IPS-NIHi11 (cell line): ENCODE results near the gene PRKN.
A peak's percentile ranks its signal among the peaks of the same experiment; 100 is the strongest.

Experiments used
- DNase-seq: peaks from one replicate; pipeline ENCODE4 v3.0.0; 2012; ENCODE audit warnings: mixed read lengths, low spot score

The PRKN gene

GRCh38 chr6:162727322-162728182 is at the start of gene PRKN, which contains the start of gene PACRG:
Gene PRKN, minus strand, starts transcription at chr6:162727766.
Gene PACRG, plus strand, starts transcription at chr6:162727974.
- peak; percentile 96 for DNase-seq

GRCh38 chr6:162777091-162777490 is 49.5 kb upstream of the PRKN start:
- DNase-seq = no peak

- DNase-seq = no peak
These were observed 46.4 kb upstream of the PRKN start for GRCh38 chr6:162773996-162774395.

GRCh38 chr6:162772466-162772865 is 44.9 kb upstream of the PRKN start:
- DNase-seq = no peak

GRCh38 chr6:162770955-162771354 is 43.4 kb upstream of the PRKN start:
- no peak for DNase-seq

- DNase-seq = no peak
These were observed 42.6 kb upstream of the PRKN start for GRCh38 chr6:162770136-162770535.

- no peak for DNase-seq
These were observed 26.2 kb upstream of the PRKN start for GRCh38 chr6:162753775-162754174.

GRCh38 chr6:162751211-162751859 is 23.8 kb upstream of the PRKN start:
- no peak for DNase-seq

- DNase-seq = no peak
These were observed 23.2 kb upstream of the PRKN start for GRCh38 chr6:162750776-162751175.

GRCh38 chr6:162736961-162737360 is 9.4 kb upstream of the PRKN start:
- DNase-seq = no peak

- no peak for DNase-seq
These were observed 5.9 kb upstream of the PRKN start for GRCh38 chr6:162733489-162733888.

GRCh38 chr6:162730502-162730901 is 2.9 kb upstream of the PRKN start:
- no peak for DNase-seq

GRCh38 chr6:162728706-162729105 is 1.1 kb upstream of the PRKN start:
- DNase-seq = no peak

- DNase-seq = no peak
These were observed 631 bp upstream of the PRKN start for GRCh38 chr6:162728197-162728596.

GRCh38 chr6:162726947-162727321 is 632 bp downstream of the PRKN start:
- DNase-seq = no peak

- DNase-seq = no peak
These were observed 4.9 kb downstream of the PRKN start for GRCh38 chr6:162722633-162723032.

GRCh38 chr6:162722226-162722625 is 5.3 kb downstream of the PRKN start:
- no peak for DNase-seq

GRCh38 chr6:162721404-162721687 is 6.2 kb downstream of the PRKN start:
- DNase-seq = no peak

GRCh38 chr6:162719528-162719927 is 8.0 kb downstream of the PRKN start:
- DNase-seq = no peak

GRCh38 chr6:162715601-162716000 is 12.0 kb downstream of the PRKN start:
- no peak for DNase-seq

- DNase-seq = no peak
These were observed 13.4 kb downstream of the PRKN start for GRCh38 chr6:162713974-162714780.

GRCh38 chr6:162712694-162713093 is 14.9 kb downstream of the PRKN start:
- DNase-seq = no peak

- DNase-seq = no peak
These were observed 16.2 kb downstream of the PRKN start for GRCh38 chr6:162711376-162711775.
